Measurements from ENCODE around the gene ATF7IP. TPM values are rescaled to one million over a fixed set of nuclear protein-coding genes. Genes with fewer than 3 reads are reported as not detected.

ATF7IP gene
- total RNA-seq, 3 donors from 2014 or later (not counting 1 experiment from before 2014, with no cell fraction given), result 161 to 180 (median 173) TPM

DNA sequence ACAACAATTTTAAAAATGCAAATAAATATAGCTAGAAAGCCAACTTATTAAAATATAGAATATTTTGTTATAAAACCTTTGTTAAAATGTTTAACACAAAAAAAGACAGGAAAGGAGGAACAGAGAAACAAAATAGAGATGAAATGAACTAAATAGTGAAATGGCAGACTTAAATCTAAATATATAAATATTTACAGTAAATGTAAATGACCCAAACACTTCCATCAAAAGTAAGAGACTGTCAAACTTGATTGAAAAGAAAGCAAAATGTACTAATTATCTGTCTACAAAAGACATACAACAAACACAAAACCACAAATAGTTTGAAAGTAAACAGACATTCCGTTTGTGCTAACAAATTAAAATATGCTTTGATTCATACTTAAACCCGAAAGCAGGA, 160.5 kb downstream of the ATF7IP start:
- Histone ChIP-seq H3K27me3 (ENCODE audit: control insufficient read depth, insufficient read depth, low read length) (no peaks in the 10 kb centered on the region), H3K27ac (ENCODE audit: low read length) (no peak overlapping the region), H3K4me1 (ENCODE audit: control insufficient read depth, insufficient read depth, low read length) (no peaks in the 10 kb centered on the region), H3K9me3 (ENCODE audit: control insufficient read depth, insufficient read depth, low read length) (peaks cover 6% of the 10 kb centered on the region), H3K36me3 (ENCODE audit: control insufficient read depth, insufficient read depth, low read length) (no peaks in the 10 kb centered on the region), H3K4me3 (ENCODE audit: low read length) (no peak overlapping the region)
- no CpG with 5 or more reads among the region's 2 CpGs for WGBS (ENCODE audit: insufficient coverage)
- peaks cover 23% of the 10 kb centered on the region for H3K36me3 Mint-ChIP-seq
- no peaks in the 10 kb centered on the region for H3K4me1 Mint-ChIP-seq
- H3K4me3 Mint-ChIP-seq, result no peak overlapping the region
- peaks cover 12 to 46% of the 10 kb centered on the region in 2 donors for H3K27me3 Mint-ChIP-seq (ENCODE audit: low read depth in 2 of 2)
- TF ChIP-seq, protein P1, sequence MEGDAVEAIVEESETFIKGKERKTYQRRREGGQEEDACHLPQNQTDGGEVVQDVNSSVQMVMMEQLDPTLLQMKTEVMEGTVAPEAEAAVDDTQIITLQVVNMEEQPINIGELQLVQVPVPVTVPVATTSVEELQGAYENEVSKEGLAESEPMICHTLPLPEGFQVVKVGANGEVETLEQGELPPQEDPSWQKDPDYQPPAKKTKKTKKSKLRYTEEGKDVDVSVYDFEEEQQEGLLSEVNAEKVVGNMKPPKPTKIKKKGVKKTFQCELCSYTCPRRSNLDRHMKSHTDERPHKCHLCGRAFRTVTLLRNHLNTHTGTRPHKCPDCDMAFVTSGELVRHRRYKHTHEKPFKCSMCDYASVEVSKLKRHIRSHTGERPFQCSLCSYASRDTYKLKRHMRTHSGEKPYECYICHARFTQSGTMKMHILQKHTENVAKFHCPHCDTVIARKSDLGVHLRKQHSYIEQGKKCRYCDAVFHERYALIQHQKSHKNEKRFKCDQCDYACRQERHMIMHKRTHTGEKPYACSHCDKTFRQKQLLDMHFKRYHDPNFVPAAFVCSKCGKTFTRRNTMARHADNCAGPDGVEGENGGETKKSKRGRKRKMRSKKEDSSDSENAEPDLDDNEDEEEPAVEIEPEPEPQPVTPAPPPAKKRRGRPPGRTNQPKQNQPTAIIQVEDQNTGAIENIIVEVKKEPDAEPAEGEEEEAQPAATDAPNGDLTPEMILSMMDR (IDR thresholded peaks at IDR 0.05), result no peak
- peaks cover 11 to 18% of the 10 kb centered on the region in 2 donors for H3K9me3 Mint-ChIP-seq
- no peak overlapping the region for H3K27ac Mint-ChIP-seq
- ATAC-seq, result no peak
- no peak for DNase-seq
- intact Hi-C loops (cut with micrococcal nuclease), result no loop called here

DNA sequence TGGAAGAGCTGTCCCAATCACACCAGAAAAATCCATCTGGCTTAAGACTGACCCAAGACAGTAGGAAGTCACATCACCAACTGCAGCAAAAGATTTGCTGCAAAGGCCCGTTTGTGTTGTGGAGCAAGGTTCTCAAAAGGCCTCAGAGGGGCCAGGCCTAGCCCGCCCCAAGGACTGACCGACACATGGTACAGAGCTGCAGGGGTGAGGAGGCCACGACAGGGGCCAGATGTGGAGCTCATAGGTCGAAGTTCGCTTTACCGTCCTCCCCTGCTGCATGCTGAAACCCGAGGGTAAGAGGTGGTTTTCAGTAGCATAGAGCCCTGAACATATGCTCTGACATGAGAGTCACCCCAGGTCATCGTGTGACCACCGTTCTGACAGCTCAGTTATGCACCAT, 166.7 kb downstream of the ATF7IP start:
- 92% methylated on average over 10 of the region's 10 CpGs for WGBS (ENCODE audit: insufficient coverage)
- Mint-ChIP-seq H3K9me3 (no peaks in the 10 kb centered on the region), H3K4me3 (no peak overlapping the region), H3K27ac (no peak overlapping the region), H3K36me3 (no peaks in the 10 kb centered on the region), H3K27me3 (ENCODE audit: low read depth in 2 of 2) (peaks cover 18 to 32% of the 10 kb centered on the region in 2 donors), H3K4me1 (no peaks in the 10 kb centered on the region)
- Histone ChIP-seq H3K27ac (ENCODE audit: low read length) (no peak overlapping the region), H3K4me1 (ENCODE audit: control insufficient read depth, insufficient read depth, low read length) (no peaks in the 10 kb centered on the region), H3K9me3 (ENCODE audit: control insufficient read depth, insufficient read depth, low read length) (no peaks in the 10 kb centered on the region), H3K4me3 (ENCODE audit: low read length) (no peak overlapping the region), H3K36me3 (ENCODE audit: control insufficient read depth, insufficient read depth, low read length) (no peaks in the 10 kb centered on the region), H3K27me3 (ENCODE audit: control insufficient read depth, insufficient read depth, low read length) (no peaks in the 10 kb centered on the region)
- intact Hi-C loops (cut with micrococcal nuclease), result no loop called here
- TF ChIP-seq, protein P1 (IDR thresholded peaks at IDR 0.05), result no peak
- DNase-seq (no peak), ATAC-seq (no peak)

DNA sequence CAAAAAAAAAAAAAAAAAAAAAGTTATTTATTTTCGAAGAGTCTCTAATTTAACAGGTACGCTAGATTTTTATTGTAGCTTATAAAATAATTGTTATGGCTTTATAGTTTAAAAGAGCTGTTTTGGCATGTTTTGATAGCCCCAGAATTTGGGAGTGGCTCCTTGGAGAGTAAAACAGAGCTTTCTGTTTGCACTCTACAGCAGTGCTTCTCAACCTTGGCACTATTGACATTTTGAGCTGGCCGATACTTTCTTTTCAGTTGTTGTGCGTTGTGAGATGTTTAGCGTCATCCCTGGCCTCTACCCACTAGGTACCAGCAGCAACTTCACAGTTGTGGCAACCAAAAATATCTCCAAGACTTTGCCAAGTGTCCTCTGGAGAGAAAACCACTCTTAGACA, 171.6 kb downstream of the ATF7IP start:
- DNase-seq, result no peak
- H3K4me3 ChIP-seq (ENCODE audit: low read length), result no peak overlapping the region
- TF ChIP-seq, protein P1 (IDR thresholded peaks at IDR 0.05), result no peak
- no peaks in the 10 kb centered on the region for H3K4me1 ChIP-seq (ENCODE audit: control insufficient read depth, insufficient read depth, low read length)
- WGBS (ENCODE audit: insufficient coverage), result over 99% methylated on average over 5 of the region's 5 CpGs
- Mint-ChIP-seq H3K36me3 (no peaks in the 10 kb centered on the region), H3K9me3 (no peaks in the 10 kb centered on the region), H3K4me1 (no peaks in the 10 kb centered on the region), H3K27ac (no peak overlapping the region), H3K4me3 (no peak overlapping the region), H3K27me3 (ENCODE audit: low read depth in 2 of 2) (peaks cover 18 to 30% of the 10 kb centered on the region in 2 donors)
- intact Hi-C loops (cut with micrococcal nuclease), result no loop called here
- H3K27me3 ChIP-seq (ENCODE audit: control insufficient read depth, insufficient read depth, low read length), result no peaks in the 10 kb centered on the region
- ATAC-seq, result no peak
- no peaks in the 10 kb centered on the region for H3K36me3 ChIP-seq (ENCODE audit: control insufficient read depth, insufficient read depth, low read length)
- H3K9me3 ChIP-seq (ENCODE audit: control insufficient read depth, insufficient read depth, low read length), result no peaks in the 10 kb centered on the region
- H3K27ac ChIP-seq (ENCODE audit: low read length), result no peak overlapping the region

DNA sequence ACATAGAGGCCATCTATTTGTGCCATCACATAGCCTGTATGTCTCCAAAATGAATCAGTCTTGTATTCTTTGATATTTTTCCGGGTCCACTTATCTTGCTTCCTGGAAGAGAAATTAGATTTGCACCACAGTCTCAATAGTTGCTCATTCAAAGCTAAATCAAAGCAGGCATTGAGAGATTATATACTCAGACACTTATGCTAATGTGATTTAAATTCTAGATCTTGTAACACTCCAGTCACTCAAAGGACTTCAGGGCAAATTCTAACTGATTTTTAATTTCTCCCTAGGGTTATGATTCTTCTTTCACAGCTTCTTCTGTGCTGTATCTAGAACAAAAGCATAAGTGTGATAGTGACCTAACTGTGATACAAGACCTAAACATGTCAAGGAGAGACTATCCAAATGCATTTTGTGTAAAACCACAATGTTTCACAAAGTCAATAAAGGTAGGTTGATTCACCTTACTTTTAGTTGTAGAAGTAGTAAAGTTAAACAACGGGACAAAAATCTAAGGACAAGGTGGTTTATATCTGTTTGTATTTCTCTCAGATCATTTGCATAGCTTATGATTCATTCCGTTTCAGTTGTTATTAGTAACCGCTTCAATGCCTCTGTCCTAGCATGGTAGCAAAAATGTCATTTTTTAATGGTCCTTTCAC, 175.4 kb downstream of the ATF7IP start:
- Histone ChIP-seq H3K27ac (ENCODE audit: low read length) (no peak overlapping the region), H3K36me3 (ENCODE audit: control insufficient read depth, insufficient read depth, low read length) (no peaks in the 10 kb centered on the region), H3K27me3 (ENCODE audit: control insufficient read depth, insufficient read depth, low read length) (no peaks in the 10 kb centered on the region), H3K4me1 (ENCODE audit: control insufficient read depth, insufficient read depth, low read length) (no peaks in the 10 kb centered on the region), H3K9me3 (ENCODE audit: control insufficient read depth, insufficient read depth, low read length) (no peaks in the 10 kb centered on the region), H3K4me3 (ENCODE audit: low read length) (no peak overlapping the region)
- ATAC-seq (no peak), DNase-seq (no peak)
- intact Hi-C loops (cut with micrococcal nuclease), result no loop called here
- Mint-ChIP-seq H3K27me3 (ENCODE audit: low read depth in 2 of 2) (peaks cover 6 to 22% of the 10 kb centered on the region in 2 donors), H3K36me3 (no peaks in the 10 kb centered on the region), H3K4me1 (no peaks in the 10 kb centered on the region), H3K9me3 (no peaks in the 10 kb centered on the region), H3K27ac (no peak overlapping the region), H3K4me3 (no peak overlapping the region)
- WGBS (ENCODE audit: insufficient coverage), result 73% methylated on average over 4 of the region's 4 CpGs
- TF ChIP-seq, protein P1 (IDR thresholded peaks at IDR 0.05), result no peak
